ENCODE data around the gene TMEM50B. TPM values are rescaled to one million over a fixed set of nuclear protein-coding genes. Genes with fewer than 3 reads are reported as not detected.
"Not testable (repeated sequence)": the region's sequence is repeated elsewhere in the genome, so short reads cannot be mapped to it uniquely, and the experiment has no call there.

TMEM50B gene
- total RNA-seq, 1 donor from 2014 or later = 62.5 TPM

DNA sequence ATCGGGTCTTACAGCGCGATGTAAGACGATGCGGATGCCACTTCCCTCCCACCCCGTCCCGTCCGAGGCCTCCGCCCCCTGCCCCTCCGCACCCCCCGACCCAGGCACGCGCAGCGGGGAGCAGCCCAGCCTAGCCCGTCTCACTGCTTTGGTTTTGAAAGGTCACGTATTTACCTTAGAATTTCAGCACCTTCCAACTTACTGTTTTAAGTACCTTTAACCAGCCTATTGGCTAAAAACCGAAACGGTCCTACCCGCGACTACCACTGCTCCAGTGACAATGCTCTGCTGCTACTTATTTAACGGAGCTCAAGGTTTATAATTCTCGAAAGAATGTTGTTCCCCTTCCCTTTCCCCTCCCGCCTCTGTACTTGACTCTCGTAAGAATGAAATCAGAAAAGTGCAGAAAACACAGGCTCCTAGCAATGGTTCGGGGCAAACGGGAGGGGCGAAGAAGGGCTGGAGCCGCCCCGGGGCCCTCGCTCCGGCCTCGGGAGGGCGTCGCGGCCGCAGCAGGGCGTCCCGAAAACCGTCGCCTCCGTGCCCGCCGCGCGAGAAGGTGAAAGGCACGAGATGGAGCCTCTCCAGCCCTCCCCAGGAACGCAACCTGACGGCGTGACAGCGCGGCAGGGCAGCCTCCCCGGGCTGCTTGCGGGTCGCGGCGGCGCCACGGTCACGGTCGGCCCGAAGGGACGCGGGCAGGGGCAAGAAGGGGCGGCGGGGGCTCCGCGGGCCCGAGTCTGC lies 667 bp downstream of the TMEM50B start:
- peak; percentile 45 for DNase-seq (ENCODE audit: low read depth)

DNA sequence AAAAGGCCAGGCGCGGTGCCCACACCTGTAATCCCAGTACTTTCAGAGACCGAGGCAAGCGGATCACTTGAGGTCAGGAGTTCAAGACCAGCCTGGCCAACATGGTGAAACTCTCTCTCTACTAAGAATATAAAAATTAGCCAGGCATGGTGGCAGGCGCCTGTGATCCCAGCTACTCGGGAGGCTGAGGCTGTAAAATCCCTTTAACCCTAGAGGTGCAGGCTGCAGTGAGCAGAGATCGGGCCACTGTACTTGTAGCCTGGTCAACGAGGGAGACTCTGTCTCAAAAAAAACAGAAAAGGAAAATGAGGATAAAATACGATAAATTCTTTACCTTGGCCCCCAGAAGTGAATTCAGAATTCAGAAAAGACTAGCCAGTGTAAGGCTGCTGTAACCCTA lies 1.6 kb downstream of the TMEM50B start:
- DNase-seq (ENCODE audit: low read depth) = no peak

DNA sequence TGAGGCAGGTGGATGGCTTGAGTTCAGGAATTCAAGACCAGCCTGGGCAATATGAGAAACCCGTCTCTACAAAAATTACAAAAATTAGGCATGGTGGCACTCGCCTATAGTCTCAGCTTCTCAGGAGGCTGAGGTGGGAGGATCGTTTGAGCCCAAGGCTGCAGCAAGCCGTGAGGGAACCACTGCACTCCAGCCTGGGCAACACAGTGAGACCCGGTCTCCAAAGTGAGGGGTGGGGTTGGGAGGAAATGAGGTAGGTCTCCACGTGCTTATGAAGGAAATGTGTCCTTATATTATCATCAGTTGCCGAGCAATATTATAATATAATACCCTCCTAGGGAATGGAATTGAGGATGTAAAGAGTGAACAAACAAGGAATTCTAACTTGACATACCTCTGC lies 2.7 kb downstream of the TMEM50B start:
- DNase-seq (ENCODE audit: low read depth) = no peak

DNA sequence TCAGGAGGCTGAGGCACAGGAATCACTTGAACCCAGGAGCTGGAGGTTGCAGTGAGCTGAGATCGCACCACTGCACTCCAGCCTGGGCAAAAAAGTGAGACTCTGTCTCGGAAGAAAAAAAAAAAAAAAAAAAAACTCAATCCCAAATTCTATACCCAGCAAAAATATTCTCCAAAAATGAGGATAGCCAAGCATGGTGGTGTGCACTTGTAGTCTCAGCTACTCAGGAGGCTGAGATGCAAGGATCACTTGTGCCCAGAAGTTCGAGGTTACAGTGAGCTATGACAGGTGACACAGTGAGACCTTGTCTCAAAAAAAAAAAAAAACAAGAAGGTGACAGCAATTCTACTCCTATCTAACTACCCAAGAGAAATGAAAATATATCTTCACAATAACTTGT lies 6.4 kb downstream of the TMEM50B start:
- no peak for DNase-seq (ENCODE audit: low read depth)

DNA sequence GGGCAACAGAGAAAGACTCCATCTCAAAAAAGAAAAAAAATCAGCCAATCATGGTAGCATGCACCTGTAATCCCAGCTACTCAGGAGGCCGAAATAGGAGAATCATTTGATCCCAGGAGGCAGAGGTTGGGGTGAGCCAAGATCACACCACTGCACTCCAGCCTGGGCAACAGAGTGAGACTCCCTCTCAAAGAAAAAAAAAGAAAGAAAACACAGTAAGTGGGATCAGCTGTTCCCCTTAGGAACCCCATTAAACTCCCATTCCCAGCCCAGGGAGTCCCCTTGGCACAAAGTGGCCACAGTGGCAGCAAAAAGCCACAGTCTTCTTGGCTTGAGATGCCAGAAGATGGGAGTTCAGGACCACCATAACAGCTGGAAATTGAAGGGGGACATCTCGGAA lies 9.1 kb downstream of the TMEM50B start:
- DNase-seq (ENCODE audit: low read depth) = no peak

DNA sequence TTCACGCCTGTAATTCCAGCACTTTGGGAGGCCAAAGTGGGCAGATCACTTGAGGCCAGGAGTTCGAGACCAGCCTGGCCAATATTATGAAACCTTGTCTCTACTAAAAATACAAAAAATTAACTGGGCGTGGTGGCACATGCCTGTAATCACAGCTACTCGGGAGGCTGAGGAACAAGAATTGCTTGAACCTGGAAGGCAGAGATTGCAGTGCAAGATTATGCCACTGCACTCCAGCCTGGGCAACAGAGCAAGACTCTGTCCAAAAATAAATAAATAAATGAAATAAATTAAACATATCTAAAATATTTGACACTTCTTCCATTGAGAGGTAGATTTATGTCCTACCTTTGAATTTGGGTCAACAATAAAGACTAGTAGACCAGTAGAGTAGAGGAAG lies 10.6 kb downstream of the TMEM50B start:
- not testable (repeated sequence) for DNase-seq (ENCODE audit: low read depth)

DNA sequence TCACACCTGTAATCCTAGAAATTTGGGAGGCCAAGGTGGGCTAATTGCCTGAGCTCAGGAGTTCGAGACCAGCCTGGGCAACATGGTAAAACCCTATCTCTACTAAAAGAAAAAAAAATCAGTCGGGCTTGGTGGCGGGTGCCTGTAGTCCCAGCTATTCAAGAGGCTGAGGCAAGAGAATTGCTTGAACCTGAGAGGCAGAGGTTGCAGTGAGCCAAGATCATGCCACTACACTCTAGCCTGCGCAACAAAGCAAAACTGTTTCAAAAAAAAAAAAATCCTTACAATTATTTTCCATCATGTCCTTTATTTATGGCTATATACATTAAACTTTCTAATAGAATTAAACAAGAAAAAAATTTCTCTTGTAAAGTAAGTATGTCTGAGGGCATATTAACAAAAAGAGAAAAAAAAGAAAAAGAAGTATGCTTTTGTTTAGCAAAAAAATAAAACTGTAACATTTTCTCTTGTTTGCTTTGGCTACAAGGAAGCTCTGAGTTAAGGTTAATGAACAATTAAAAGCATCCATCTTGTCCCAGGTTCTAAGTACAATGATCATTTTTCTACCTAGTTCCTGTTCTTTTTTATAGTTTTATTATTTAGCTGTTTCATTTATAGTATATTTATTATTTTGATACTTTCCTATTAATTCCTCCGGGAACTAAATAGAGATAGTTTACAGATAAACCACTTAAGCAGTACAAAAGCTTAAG lies 18.1 kb downstream of the TMEM50B start:
- no peak for DNase-seq (ENCODE audit: low read depth)

DNA sequence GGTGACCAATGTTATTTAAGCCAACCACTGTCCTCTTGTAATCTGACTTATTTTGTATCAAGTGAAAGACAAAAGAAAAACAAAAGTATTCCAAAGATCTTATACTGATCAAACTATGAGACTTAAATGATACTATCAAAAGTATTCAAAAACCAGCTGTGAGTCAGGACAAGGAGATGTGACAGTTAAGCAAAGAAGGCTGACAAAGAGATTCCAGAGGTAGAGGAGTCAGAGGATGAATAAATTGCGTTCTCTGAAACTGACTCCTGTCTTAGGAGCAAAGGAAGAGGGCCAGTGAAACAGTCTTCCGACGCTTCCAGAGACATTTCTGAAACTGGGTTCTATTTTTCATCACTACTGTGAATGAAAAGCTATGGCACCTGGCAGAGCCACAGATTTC lies 20.9 kb downstream of the TMEM50B start:
- no peak for DNase-seq (ENCODE audit: low read depth)

DNA sequence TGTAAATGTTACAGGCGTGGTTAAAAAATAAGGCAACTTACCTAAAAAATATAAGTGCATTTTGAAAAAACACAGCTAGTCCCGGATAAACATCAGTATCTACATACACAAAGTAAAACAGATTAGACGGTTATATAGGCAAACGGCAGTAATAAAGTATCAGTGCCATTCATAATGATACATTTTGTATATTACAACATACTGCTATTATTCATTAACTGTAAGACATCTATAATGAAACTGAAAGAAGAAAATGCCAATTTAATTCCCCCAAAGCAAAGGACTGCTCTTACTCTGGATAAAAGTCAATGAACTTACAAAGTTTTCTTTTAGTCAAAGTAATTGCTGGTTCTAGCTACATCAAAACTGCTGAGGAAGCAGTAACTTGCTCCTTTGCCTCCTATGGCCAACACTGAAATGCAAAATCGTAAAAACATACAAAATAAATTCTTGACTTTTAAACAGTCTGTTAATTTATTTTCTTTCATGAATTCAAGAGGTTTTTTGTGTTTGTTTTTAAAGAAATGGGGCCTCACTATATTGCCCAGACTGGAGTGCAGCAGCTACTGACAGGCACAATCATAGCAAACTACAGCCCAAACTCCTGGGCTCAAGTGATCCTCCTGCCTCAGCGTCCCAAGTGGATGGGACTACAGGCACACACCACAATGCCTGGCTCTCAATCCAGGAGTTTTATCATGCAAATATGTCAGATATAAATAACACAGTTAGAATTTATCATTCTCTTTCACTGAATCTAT lies 23.9 kb downstream of the TMEM50B start:
- DNase-seq (ENCODE audit: low read depth) = no peak

DNA sequence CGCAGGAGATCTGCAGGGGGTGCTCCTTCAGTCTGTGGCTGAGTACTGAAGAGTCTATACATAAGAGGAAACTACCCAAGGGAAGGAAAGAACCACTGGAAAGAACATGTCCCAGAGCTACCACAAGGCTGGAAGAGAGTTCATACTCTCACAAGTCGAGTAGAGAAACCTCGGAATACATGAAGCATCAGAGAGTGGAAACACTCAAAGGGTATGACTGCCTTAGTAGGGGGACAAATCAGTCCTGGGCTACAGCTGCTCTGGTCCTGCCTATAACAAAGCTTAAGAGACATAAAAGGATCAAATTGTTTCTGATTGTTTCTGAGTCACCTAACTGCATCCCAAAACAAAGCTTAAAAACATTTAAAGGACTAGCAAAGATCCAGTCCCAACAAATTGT lies 27.4 kb downstream of the TMEM50B start:
- DNase-seq (ENCODE audit: low read depth) = no peak

DNA sequence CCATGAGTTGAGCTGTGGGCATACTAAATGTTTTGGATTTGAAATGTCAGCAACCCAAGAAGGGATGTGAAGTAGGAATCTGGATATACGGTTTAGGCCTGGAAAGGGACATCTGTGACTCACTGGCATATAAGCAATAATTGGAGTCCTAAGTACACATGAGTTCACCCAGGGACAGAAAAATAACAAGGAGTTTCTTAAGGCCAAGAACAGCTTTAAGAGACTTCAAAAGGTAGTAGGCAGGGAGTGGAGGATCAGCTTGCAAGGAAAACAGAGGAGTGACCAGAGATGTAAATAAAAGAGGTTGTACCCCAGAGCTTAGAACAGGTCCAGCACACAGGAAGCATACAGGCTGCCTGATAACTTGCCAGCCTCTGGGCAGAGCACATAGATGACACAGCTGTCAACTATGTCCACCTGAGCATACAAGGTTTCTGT lies 28.1 kb downstream of the TMEM50B start:
- no peak for DNase-seq (ENCODE audit: low read depth)

DNA sequence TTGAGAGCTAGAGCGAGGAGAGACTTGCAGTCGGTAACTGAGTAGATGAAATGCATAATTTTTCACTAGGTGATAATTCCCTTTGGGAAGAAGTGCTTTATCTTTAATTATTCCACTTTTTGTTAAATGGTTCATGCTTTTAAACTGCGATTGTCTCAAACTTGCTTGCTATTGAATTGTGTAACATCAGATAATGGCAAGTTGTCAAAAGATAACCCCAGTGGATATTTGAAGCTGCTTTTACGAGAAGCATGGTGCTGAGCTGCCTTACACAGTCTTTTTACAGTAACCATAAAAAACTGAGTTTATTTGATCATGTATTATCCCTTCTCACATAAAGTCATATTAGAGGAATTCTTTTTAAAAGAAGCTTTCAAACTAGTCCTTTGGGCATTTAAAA lies 30.2 kb downstream of the TMEM50B start:
- DNase-seq (ENCODE audit: low read depth) = no peak

DNA sequence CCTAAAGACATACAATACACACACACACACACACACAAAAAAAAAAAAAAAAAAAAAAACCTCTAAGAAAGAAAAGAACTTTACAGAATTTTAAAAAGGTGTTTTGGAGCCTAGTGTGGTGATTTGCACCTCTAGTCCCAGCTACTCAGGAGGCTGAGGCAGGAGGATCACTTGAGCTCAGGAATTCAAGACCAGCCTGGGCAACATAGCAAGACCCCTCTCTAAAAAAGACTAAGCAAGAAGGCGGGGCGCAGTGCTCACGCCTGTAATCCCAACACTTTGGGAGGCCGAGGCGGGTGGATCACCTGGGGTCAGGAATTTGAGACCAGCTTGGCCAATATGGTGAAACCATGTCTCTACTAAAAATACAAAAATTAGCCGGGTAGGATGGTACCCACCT lies 33.2 kb downstream of the TMEM50B start:
- DNase-seq (ENCODE audit: low read depth) = not testable (repeated sequence)

DNA sequence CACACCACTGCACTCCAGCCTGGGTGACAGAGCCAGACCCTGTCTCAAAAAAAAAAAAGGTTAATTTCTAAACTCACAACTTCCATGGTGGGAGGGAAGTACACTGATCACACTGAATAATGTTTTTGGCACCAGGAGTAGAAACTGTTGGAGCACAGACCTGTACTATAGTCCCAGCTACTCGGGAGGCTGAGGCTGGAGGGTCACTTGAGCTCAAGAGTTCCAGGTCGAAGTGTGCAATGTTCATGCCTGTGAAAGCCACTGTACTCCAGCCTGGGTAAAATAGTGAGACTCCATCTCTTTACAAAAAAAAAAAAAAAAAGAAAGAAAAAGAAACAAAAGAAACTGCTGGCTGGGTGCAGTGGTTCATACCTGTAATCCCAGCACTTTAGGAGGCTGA lies 35.3 kb downstream of the TMEM50B start:
- no peak for DNase-seq (ENCODE audit: low read depth)

DNA sequence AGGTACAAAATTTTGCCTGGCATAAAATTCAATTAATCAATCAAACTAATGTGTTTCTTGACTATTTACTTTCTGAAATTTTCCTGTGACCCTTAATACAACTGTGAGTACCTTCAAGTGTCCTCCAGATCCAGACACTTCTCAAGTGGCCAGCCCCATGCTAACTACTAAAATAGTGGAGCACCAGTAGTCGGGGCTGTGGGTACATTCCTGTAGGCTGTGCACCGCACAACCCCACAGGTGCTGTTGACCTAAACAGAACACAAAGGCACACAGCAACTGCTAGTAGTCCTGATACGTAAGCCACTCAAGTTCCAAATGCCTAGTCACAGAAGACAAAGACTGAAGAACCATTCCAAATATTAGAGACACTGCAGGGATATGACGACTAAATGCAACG lies 36.6 kb downstream of the TMEM50B start:
- peak; percentile 61 for DNase-seq (ENCODE audit: low read depth)

DNA sequence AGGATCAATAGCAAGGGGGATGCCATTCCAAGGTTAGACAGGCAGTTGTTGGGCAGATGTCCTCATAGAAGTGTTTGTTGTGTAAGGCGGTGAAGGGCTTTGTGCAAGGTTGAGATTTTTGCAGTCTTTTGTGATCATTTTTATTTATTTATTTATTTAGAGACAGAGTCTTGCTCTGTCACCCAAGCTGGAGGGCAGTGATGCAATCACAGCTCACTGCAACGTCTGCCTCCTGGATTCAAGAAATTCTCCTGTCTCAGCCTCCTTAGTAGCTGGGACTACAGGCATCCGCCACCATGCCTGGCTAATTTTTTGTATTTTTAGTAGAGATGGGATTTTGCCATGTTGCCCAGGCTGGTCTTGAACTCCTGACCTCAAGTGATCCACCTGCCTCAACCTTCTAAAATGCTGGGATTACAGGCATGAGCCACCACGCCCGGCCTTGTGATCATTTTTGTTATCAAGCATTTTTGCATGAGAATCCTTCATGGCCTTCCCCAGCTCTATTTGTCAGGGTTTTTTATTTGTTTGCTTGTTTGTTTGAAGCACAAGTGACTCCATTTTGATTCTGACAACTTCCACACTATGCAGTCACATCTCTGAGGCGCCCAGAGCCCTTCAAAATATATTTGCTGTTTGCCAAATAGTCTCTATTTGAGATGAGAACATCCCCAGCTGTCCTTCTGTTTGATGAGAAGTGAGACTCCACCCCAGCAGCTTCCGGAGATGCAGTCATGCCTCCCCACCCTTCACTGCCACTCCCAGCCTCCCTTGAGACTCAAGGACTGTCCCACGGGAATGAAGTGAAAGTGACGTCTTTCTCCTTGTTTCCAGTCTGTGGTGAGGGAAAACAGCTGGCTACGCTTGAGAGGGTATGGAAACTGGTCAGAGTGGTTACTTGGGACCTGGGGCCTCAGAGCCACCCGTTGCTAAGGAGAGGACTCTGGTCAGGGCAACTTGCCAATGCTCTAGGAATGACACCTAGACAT lies 38.0 kb downstream of the TMEM50B start:
- DNase-seq (ENCODE audit: low read depth) = peak; percentile 97

DNA sequence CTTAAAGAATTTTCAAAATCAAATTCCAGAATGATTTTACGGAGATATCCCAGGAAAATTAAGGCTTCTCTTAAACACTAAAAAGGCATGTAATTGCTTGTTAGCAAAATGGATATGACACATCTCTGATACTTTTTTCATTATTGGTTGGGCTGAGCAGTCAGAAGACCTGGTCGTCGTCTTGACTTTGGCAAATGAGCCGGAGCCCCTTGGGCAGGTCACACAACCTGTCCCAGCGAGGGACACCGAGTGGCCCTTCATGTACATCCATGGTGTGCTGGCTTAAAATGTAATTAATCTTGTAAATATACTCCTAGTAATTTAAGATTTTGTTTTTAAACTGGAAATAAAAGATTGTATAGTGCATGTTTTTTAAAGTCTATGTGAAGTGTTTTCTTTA lies 42.6 kb downstream of the TMEM50B start:
- DNase-seq (ENCODE audit: low read depth) = no peak

DNA sequence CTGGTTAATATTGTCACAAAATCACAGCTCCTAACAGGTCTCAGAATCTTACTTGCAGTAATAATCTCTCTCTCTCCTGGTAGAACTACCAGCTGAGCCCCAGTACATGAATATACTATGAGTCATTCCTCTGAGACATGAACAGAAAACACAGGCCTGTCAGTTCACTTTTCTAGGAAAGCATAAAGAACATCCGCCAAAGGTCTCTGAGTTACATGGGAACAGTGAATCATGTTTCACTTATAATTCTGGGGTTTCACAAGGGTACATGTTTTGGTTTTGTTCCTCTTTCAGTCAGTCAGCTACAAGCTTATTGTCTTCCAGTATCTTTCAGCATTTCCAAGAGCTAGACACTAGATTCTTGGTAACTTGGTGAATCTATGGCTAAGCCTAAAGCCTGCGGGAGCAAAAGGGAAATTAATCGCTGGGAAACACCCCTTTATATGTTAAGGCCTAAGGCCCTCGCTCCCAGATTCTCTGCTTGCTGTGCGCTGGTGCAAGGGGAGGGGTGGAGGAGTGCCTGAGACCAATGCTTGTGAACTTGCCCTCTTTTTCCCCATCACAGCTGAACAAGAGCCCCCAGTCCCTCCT lies 44.9 kb downstream of the TMEM50B start:
- DNase-seq (ENCODE audit: low read depth) = peak; percentile 83

DNA sequence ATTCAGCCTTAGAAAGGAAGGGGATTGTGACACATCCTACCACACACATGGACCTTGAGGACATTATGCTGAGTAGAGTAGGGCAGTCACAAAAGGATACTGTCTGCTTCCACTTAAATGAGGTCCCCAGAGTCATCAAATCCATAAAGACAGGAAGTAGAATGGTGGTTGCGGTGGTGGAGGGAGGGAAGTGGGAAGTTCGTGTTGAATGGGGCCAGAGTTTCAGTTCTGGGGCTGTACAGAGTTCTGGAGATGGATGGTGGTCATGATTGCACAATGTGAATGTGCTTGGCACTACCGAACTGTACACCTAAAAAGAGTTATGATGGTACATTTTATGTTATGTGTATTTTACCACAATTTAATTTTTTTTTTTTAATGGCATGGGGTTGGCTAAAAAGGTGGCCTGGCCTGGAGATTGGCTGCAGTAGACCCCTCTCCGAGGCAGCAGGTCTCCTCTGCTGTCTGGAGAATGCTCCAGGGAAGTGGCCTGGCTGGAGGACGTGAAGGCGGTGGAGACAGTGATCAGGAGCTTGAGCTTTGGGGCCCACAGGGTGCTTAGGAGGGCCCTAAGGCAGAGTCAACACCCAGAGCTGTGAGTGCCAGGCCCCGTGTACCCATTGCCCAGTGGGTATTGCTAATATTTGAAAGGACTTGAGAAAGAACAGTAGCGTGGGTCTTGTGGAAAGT lies 46.2 kb downstream of the TMEM50B start:
- DNase-seq (ENCODE audit: low read depth) = no peak

DNA sequence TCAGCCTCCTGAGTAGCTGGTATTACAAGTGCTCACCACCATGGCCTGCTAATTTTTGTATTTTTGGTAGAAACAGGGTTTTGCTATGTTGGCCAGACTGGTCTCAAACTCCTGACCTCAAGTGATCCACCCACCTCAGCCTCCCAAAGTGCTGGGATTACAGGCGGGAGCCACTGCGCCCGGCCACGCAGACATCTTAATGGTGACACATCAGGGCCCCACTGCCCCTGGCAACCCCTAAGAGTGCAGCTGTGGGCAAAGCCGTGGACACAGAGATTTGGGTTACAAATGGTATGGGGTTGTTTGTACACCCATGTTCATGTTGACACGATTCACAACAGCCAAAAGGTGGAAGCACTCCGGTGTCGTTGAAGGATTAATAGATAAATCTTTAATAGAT lies 46.8 kb downstream of the TMEM50B start:
- no peak for DNase-seq (ENCODE audit: low read depth)

Measured in myocyte (in vitro differentiated cells).